NCI-H1417 treated with DMSO at 0.1 percent for 48 hours (cell line): ENCODE data around the gene CRABP1.
"Not testable (repeated sequence)": the region's sequence is repeated elsewhere in the genome, so short reads cannot be mapped to it uniquely, and the experiment has no call there.

Source experiments
- DNase-seq: peaks from one replicate; lab custom pipeline; 2025; lab: John Stamatoyannopoulos, UW

Gene CRABP1

GRCh38 chr15:78374436-78375393 is 34.6 kb downstream of the CRABP1 start:
- no peak for DNase-seq

- DNase-seq = not testable (repeated sequence)
Measured at GRCh38 chr15:78380143-78380542, 40.0 kb downstream of the CRABP1 start.

- no peak for DNase-seq
Measured at GRCh38 chr15:78382114-78382880, 42.1 kb downstream of the CRABP1 start.

- no peak for DNase-seq
Measured at GRCh38 chr15:78384651-78385050, 44.5 kb downstream of the CRABP1 start.

GRCh38 chr15:78387246-78388037 is 47.3 kb downstream of the CRABP1 start:
- DNase-seq = peak; percentile 69

GRCh38 chr15:78388865-78389264 is 48.7 kb downstream of the CRABP1 start:
- no peak for DNase-seq

- no peak for DNase-seq
Measured at GRCh38 chr15:78389322-78389721, 49.2 kb downstream of the CRABP1 start.

GRCh38 chr15:78389738-78390137 is 49.6 kb downstream of the CRABP1 start:
- DNase-seq = no peak

- DNase-seq = no peak
Measured at GRCh38 chr15:78390242-78390641, 50.1 kb downstream of the CRABP1 start.

- DNase-seq = no peak
Measured at GRCh38 chr15:78390826-78391225, 50.7 kb downstream of the CRABP1 start.

- no peak for DNase-seq
Measured at GRCh38 chr15:78391781-78392180, 51.6 kb downstream of the CRABP1 start.

- DNase-seq = peak; percentile 64
Measured at GRCh38 chr15:78392430-78392829, 52.3 kb downstream of the CRABP1 start.

GRCh38 chr15:78393137-78393536 is 53.0 kb downstream of the CRABP1 start:
- no peak for DNase-seq

GRCh38 chr15:78394026-78394425 is 53.9 kb downstream of the CRABP1 start:
- no peak for DNase-seq

- peak; percentile 26 for DNase-seq
Measured at GRCh38 chr15:78394981-78395616, 54.9 kb downstream of the CRABP1 start.

GRCh38 chr15:78396186-78396814 is 56.1 kb downstream of the CRABP1 start:
- no peak for DNase-seq

- DNase-seq = no peak
Measured at GRCh38 chr15:78396976-78397375, 56.8 kb downstream of the CRABP1 start.

- DNase-seq = no peak
Measured at GRCh38 chr15:78397382-78397781, 57.2 kb downstream of the CRABP1 start.
